Esophagus mucosa (tissue), 1 donor: ENCODE data around the gene MAGEB4. TPM values are rescaled to one million over a fixed set of nuclear protein-coding genes. Genes with fewer than 3 reads are reported as not detected.
A peak's percentile ranks its signal among the peaks of the same experiment; 100 is the strongest.
"Not testable (repeated sequence)": the region's sequence is repeated elsewhere in the genome, so short reads cannot be mapped to it uniquely, and the experiment has no call there.

Experiments used
- ATAC-seq: fragments of 200-7000 bp; cut with Tn5 transposase; one replicate; pipeline ENCODE4 v1.9.1; 2020
- total RNA-seq: library from RNA; stranded (reverse); gene quantifications from one replicate; pipeline ENCODE4 v1.2.4, GENCODE V29; 2023
- donor health status: DM: yes; HTN: yes; CAD: no.

MAGEB4 gene, protein sequence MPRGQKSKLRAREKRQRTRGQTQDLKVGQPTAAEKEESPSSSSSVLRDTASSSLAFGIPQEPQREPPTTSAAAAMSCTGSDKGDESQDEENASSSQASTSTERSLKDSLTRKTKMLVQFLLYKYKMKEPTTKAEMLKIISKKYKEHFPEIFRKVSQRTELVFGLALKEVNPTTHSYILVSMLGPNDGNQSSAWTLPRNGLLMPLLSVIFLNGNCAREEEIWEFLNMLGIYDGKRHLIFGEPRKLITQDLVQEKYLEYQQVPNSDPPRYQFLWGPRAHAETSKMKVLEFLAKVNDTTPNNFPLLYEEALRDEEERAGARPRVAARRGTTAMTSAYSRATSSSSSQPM
- total RNA-seq: not detected

GRCh38 chrX:30241724-30242415 lies at the start of gene MAGEB4:
Gene MAGEB4 (plus strand): TSS chrX:30242000. CDS start chrX:30242136, 136 bp downstream.
- no peak for ATAC-seq

DNA sequence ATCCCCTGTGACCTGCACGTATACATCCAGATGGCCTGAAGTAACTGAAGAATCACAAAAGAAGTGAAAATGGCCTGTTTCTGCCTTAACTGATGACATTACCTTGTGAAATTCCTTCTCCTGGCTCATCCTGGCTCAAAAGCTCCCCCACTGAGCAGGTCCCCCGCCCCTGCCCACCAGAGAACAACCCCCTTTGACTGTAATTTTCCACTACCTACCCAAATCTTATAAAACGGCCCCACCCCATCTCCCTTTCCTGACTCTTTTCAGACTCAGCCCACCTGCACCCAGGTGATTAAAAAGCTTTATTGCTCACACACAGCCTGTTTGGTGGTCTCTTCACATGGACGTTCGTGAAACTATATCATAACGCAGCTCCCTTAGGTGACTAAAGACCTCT lies 47.9 kb upstream of the MAGEB4 start:
- ATAC-seq: not testable (repeated sequence)

DNA sequence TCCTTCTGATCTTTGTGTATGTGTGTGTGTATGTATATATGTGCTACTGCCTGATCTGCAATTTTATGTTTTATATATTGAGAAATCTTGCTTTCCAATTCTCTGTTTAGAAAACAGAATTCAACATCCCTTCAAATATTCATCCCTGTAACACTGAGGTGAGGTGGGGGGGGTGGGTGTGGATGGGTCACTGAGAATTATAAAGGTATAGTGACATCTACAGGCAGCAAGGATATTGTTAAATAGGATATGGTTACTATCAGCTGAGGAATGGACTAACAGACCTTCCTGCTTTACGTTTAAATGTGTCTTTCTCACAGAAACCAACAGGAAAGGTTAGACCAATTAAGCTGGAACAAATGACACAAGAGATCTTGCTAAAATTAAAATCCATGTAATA lies 45.5 kb upstream of the MAGEB4 start:
- ATAC-seq: no peak

GRCh38 chrX:30212172-30212571 lies 29.6 kb upstream of the MAGEB4 start:
- no peak for ATAC-seq

GRCh38 chrX:30215357-30215843 lies 26.4 kb upstream of the MAGEB4 start, which contains the start of gene MAGEB2:
Gene MAGEB2 (plus strand): TSS chrX:30215563. CDS start chrX:30218581, 3,018 bp downstream.
- no peak for ATAC-seq

GRCh38 chrX:30217465-30217864 lies 24.3 kb upstream of the MAGEB4 start:
- no peak for ATAC-seq

DNA sequence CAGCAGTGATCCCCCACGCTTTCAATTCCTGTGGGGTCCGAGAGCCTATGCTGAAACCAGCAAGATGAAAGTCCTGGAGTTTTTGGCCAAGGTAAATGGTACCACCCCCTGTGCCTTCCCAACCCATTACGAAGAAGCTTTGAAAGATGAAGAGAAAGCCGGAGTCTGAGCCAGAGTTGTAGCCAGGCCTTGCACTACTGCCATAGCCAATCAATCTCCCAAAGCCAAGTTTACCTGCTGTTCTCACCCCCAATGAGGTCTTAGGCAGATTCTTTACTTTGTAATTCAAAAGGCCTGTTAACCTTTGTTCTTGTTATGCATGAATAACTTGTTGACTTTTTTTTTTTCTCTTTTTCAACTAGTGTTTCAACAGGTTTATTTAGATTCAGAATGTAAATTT lies 22.4 kb upstream of the MAGEB4 start:
- no peak for ATAC-seq

DNA sequence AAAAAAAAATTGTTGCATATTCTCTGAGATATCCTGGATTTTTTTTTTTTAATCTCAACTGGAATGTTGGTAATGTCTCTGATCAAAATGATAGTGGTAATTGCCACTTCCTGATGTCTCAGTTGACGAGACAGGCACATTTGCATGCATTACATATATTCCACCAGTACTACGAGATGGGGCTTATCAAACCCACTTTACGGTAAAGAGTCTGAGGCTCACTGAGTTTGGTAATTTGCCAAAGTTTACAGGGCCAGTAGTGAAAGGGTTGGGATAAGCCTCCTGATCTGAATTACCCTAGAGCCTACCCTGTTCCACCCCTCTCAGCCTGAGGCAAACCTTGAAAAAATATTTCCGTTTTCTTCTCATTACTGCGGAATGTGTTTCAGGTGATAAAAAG lies 21.1 kb upstream of the MAGEB4 start:
- no peak for ATAC-seq

GRCh38 chrX:30224536-30224935 lies 17.3 kb upstream of the MAGEB4 start:
- no peak for ATAC-seq

DNA sequence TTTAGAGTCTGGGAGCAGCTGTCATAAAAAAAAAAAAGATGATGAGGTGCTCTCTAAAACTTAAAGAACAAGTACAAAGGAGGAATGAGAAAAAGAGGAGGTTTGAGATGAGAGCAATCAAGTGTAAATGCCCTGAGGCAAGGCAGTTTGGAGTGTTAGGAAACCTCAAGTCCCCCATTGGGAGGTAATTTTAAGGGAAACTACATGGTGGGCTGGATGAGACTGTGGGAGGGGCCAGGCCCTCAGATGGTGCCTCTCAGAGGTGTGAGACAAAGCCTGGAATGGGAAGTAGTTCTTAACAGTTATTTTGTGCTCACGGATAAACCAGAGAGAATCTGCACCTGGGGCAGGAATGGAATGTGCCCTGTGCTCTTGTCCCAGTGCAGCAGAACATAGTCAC lies 13.3 kb upstream of the MAGEB4 start:
- no peak for ATAC-seq

DNA sequence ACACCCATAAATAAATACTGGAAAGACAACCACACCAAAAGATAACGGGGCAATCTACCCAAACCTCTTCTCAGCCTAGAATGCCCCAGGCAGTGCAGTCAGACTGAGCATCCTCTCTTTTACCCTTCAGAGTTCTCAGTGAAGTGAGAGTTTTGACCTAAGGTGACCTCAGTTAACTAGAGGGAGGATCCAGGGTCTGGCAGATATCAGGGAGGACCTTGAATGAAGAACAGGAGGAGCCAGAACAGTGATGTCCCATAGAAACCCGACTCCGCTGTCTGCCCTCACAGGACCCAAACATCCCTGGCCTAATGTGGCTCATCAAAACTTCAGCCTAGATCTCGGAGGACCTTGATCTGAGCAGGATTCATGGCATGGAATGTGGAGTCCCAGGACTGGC lies 11.4 kb upstream of the MAGEB4 start, which contains the start of gene MAGEB3:
Gene MAGEB3 (plus strand): TSS at position 263 of the 400 bp plus-strand sequence. CDS start 5,268 bp downstream, outside the sequence.
- no peak for ATAC-seq

- ATAC-seq: no peak
Measured at GRCh38 chrX:30246769-30247489, 5.1 kb downstream of the MAGEB4 start, which contains the start of gene MAGEB1. Gene MAGEB1 (plus strand): TSS chrX:30247146. CDS start chrX:30250494, 3,348 bp downstream.

GRCh38 chrX:30248854-30249253 lies 7.1 kb downstream of the MAGEB4 start:
- no peak for ATAC-seq

DNA sequence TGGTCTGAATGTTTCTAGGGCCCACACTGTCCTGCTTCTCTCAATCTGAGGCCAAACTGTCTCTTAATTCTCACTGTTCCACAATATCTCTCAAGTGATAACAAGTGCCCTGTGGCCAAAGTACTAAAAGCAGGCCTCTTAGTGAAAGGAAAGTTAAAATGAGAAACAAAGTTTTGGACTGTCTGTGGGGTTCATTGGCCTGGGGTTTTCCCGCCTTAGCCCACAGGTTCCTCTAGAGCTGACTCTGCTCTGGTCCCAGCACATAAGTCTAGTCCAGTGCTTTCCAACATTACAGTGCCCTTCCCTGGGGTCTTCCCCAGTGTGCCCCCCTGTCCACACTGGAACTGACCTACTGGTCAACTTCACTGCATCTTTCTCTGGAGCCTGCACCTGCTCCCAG lies 11.5 kb downstream of the MAGEB4 start:
- ATAC-seq: no peak

GRCh38 chrX:30259927-30260326 lies 18.1 kb downstream of the MAGEB4 start:
- peak; percentile 39 for ATAC-seq

GRCh38 chrX:30261012-30261411 lies 19.2 kb downstream of the MAGEB4 start:
- no peak for ATAC-seq

- no peak for ATAC-seq
Measured at GRCh38 chrX:30262763-30263162, 21.0 kb downstream of the MAGEB4 start.

DNA sequence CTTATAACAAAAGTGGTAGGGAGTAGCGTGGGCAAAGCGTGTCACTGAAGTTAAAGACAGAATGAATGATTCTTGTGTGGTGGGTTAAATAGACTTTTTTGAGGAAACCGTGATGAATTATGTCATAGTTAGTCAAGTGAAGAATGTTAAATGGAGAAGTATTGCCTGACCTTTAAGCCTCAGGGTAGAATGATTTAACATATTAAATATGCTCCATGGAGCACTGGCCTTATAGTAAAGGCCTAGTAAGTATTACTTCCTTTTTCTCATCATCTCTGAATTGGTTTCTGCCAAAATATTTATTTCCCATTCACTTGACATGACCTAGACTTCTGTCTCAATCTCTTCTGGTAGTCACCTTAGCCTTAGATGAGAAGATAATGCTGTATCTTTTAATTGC lies 28.8 kb downstream of the MAGEB4 start:
- no peak for ATAC-seq

DNA sequence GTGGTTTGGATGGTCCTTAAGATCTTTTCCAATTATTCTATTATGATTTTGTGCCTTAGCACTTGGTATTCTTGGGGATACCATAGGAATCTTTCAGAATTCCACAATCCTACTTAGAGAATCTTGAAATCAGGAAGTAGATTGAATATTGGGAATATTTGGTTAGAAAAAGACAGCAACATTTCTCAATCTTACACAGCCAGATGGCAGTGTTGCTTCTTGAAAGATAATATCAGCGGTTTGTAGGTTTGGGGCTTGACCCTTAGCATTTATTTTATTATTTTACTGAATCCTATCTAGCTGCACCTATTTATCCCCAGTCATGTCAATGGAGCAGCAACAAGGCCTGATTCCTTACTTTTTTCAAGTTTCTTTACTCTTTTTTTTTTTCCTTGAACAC lies 33.7 kb downstream of the MAGEB4 start:
- ATAC-seq: no peak

- no peak for ATAC-seq
Measured at GRCh38 chrX:30278365-30278764, 36.6 kb downstream of the MAGEB4 start.

- ATAC-seq: no peak
Measured at GRCh38 chrX:30280428-30280827, 38.6 kb downstream of the MAGEB4 start.

- ATAC-seq: no peak
Measured at GRCh38 chrX:30282527-30282926, 40.7 kb downstream of the MAGEB4 start.
